C4-2B (cell line): ENCODE data around the gene CYP3A5.

Source experiments
- CTCF ChIP-seq: fragments of 450-650 bp; conservative IDR thresholded peaks from 2 replicates; pipeline ENCODE4 v1.5.1; 2017; ENCODE audit warnings: mild to moderate bottlenecking
- ZFX ChIP-seq: fragments of 450-650 bp; IDR thresholded peaks from 2 replicates; pipeline ENCODE4 v1.6.1; 2017

- TF ChIP-seq CTCF (no peak), ZFX (no peak)
Observed at GRCh38 chr7:99667179-99667578, 12.6 kb downstream of the CYP3A5 start.
